ENCODE results near the gene FAM210B. TPM values are rescaled to one million over a fixed set of nuclear protein-coding genes. Genes with fewer than 3 reads are reported as not detected.

Gene FAM210B
- total RNA-seq, 2 donors from 2014 or later, result 66.5 to 159 TPM

GRCh38 chr20:56343861-56344381 lies 14.9 kb upstream of the FAM210B start:
- H3K9me3 ChIP-seq, result no peaks in the 10 kb centered on the region
- no peak overlapping the region for H3K27ac ChIP-seq
- 3% methylated on average over 30 of the region's 41 CpGs for WGBS
- TF ChIP-seq POLR2A (IDR thresholded peaks at IDR 0.05) (no peak), POLR2AphosphoS5 (IDR thresholded peaks at IDR 0.05) (peak; percentile 7), CTCF (IDR thresholded peaks at IDR 0.05) (peak; percentile 37 to 75 (median 60))
- intact Hi-C loops (cut with DNase I), result no loop called here
- peak overlapping the region; percentile 10 to 15 for H3K4me3 ChIP-seq
- H3K36me3 ChIP-seq, result no peaks in the 10 kb centered on the region
- DNase-seq (ENCODE audit: low spot score), result peak; percentile 39
- no peaks in the 10 kb centered on the region for H3K27me3 ChIP-seq (replicated peaks; ENCODE audit: insufficient read depth)
- H3K4me1 ChIP-seq (replicated peaks), result peaks cover 5% of the 10 kb centered on the region

- H3K27me3 ChIP-seq (replicated peaks; ENCODE audit: insufficient read depth), result no peaks in the 10 kb centered on the region
Measured at GRCh38 chr20:56345911-56346310, 12.9 kb upstream of the FAM210B start.

GRCh38 chr20:56347628-56348304 lies 11.0 kb upstream of the FAM210B start:
- 62% methylated on average over 13 of the region's 13 CpGs for WGBS
- Histone ChIP-seq H3K27ac (peak overlapping the region; percentile 47 to 61), H3K9me3 (no peaks in the 10 kb centered on the region), H3K27me3 (replicated peaks; ENCODE audit: insufficient read depth) (no peaks in the 10 kb centered on the region), H3K4me3 (no peak overlapping the region), H3K36me3 (no peaks in the 10 kb centered on the region), H3K4me1 (replicated peaks) (peaks cover 5% of the 10 kb centered on the region)
- DNase-seq (ENCODE audit: low spot score), result no peak
- TF ChIP-seq CTCF (IDR thresholded peaks at IDR 0.05) (no peak), POLR2A (IDR thresholded peaks at IDR 0.05) (no peak), POLR2AphosphoS5 (IDR thresholded peaks at IDR 0.05) (no peak)
- intact Hi-C loops (cut with DNase I), result no loop called here

More at GRCh38 chr20:56345911-56346310, 12.9 kb upstream of the FAM210B start:
- WGBS, result 95% methylated on average over 8 of the region's 8 CpGs
- Histone ChIP-seq H3K4me1 (replicated peaks) (peaks cover 5% of the 10 kb centered on the region), H3K4me3 (no peak overlapping the region), H3K9me3 (no peaks in the 10 kb centered on the region), H3K36me3 (no peaks in the 10 kb centered on the region), H3K27ac (no peak overlapping the region)
- intact Hi-C loops (cut with DNase I), result no loop called here
- TF ChIP-seq POLR2AphosphoS5 (IDR thresholded peaks at IDR 0.05) (no peak), POLR2A (IDR thresholded peaks at IDR 0.05) (no peak), CTCF (IDR thresholded peaks at IDR 0.05) (no peak)
- no peak for DNase-seq (ENCODE audit: low spot score)

GRCh38 chr20:56348305-56348693 lies 10.5 kb upstream of the FAM210B start:
- Histone ChIP-seq H3K36me3 (no peaks in the 10 kb centered on the region), H3K4me1 (replicated peaks) (peaks cover 5% of the 10 kb centered on the region), H3K27me3 (replicated peaks; ENCODE audit: insufficient read depth) (no peaks in the 10 kb centered on the region), H3K4me3 (no peak overlapping the region), H3K27ac (peak overlapping the region; percentile 47 to 61), H3K9me3 (no peaks in the 10 kb centered on the region)
- DNase-seq (ENCODE audit: low spot score), result peak; percentile 55
- 7% methylated on average over 5 of the region's 5 CpGs for WGBS
- intact Hi-C loops (cut with DNase I), result no loop called here
- TF ChIP-seq CTCF (IDR thresholded peaks at IDR 0.05) (no peak), POLR2AphosphoS5 (IDR thresholded peaks at IDR 0.05) (peak; percentile 84)

GRCh38 chr20:56348746-56349145 lies 10.0 kb upstream of the FAM210B start:
- no peaks in the 10 kb centered on the region for H3K9me3 ChIP-seq
- WGBS, result 11% methylated on average over 3 of the region's 3 CpGs
- no peaks in the 10 kb centered on the region for H3K27me3 ChIP-seq (replicated peaks; ENCODE audit: insufficient read depth)
- peak overlapping the region; percentile 47 to 61 for H3K27ac ChIP-seq
- intact Hi-C loops (cut with DNase I), result no loop called here
- H3K4me1 ChIP-seq (replicated peaks), result peaks cover 5% of the 10 kb centered on the region
- TF ChIP-seq POLR2AphosphoS5 (IDR thresholded peaks at IDR 0.05), result no peak
- TF ChIP-seq POLR2A (IDR thresholded peaks at IDR 0.05), result no peak
- no peak for TF ChIP-seq CTCF (IDR thresholded peaks at IDR 0.05)
- no peak for DNase-seq (ENCODE audit: low spot score)
- H3K4me3 ChIP-seq, result no peak overlapping the region
- H3K36me3 ChIP-seq, result no peaks in the 10 kb centered on the region
